GM12874 (cell line): ENCODE measurements around the gene JOSD2.

Experiments
- CTCF ChIP-seq: IDR thresholded peaks from 2 replicates; pipeline ENCODE4 v1.5.1; 2011; ENCODE audit warnings: low read depth, mild to moderate bottlenecking, control low read depth, low read length, moderate library complexity; ENCODE audit not compliant: insufficient read depth

Gene JOSD2

GRCh38 chr19:50496189-50497021 lies 14.6 kb downstream of the JOSD2 start:
- TF ChIP-seq CTCF = no peak

GRCh38 chr19:50495020-50495531 lies 15.9 kb downstream of the JOSD2 start:
- no peak for TF ChIP-seq CTCF

GRCh38 chr19:50494186-50495019 lies 16.6 kb downstream of the JOSD2 start:
- TF ChIP-seq CTCF = no peak

GRCh38 chr19:50493171-50493570 lies 17.8 kb downstream of the JOSD2 start:
- TF ChIP-seq CTCF = no peak

- no peak for TF ChIP-seq CTCF
Measured at GRCh38 chr19:50492303-50493052, 18.5 kb downstream of the JOSD2 start.

- no peak for TF ChIP-seq CTCF
Measured at GRCh38 chr19:50490991-50491472, 20.0 kb downstream of the JOSD2 start.
